CD4-positive, alpha-beta memory T cell (primary cell): ENCODE measurements around the gene RABGAP1L. TPM values are rescaled to one million over a fixed set of nuclear protein-coding genes. Genes with fewer than 3 reads are reported as not detected.
A peak's percentile ranks its signal among the peaks of the same experiment; 100 is the strongest.
"Not testable (repeated sequence)": the region's sequence is repeated elsewhere in the genome, so short reads cannot be mapped to it uniquely, and the experiment has no call there.

ENCODE experiments used
- CTCF ChIA-PET: fragments of 350-600 bp; sonication (Branson Sonifier 250); formaldehyde crosslinking; loops from one replicate; lab custom pipeline; 2021; ENCODE audit warnings: inconsistent platforms; ENCODE audit not compliant: partially characterized antibody; lab: Charles Lee
- POLR2A ChIA-PET: fragments of 350-600 bp; sonication (Branson Sonifier 250); formaldehyde crosslinking; loops from one replicate; lab custom pipeline; 2021; ENCODE audit not compliant: partially characterized antibody; lab: Charles Lee
- DNase-seq, 5 donors: peaks; one replicate each; pipeline versions ENCODE4 v3.0.0 to v3.0.0-alpha.2; 2020 to 2022; ENCODE audit warnings: mixed read lengths in 1 of 5
- H3K27ac ChIP-seq: one replicate; pipeline ENCODE4 v1.7.0; 2013; ENCODE audit warnings: low read depth, low read length
- H3K27me3 ChIP-seq: 2 replicates; pipeline ENCODE4 v1.7.0; 2013; ENCODE audit warnings: mild to moderate bottlenecking, low read length, moderate library complexity; ENCODE audit not compliant: insufficient read depth
- H3K36me3 ChIP-seq: 2 replicates; pipeline ENCODE4 v1.7.0; 2013; ENCODE audit warnings: mild to moderate bottlenecking, low read length, moderate library complexity; ENCODE audit not compliant: insufficient read depth
- H3K4me1 ChIP-seq: 2 replicates; pipeline ENCODE4 v1.7.0; 2013; ENCODE audit warnings: mild to moderate bottlenecking, low read length, moderate library complexity; ENCODE audit not compliant: insufficient read depth
- H3K4me3 ChIP-seq, 2 donors: one replicate each; pipeline ENCODE4 v1.7.0; 2013; ENCODE audit warnings: low read length in 2 of 2, mild to moderate bottlenecking in 1 of 2
- H3K9me3 ChIP-seq, 2 donors: one replicate each; pipeline ENCODE4 v1.7.0; 2013; ENCODE audit warnings: low read length in 2 of 2, control low read depth in 1 of 2; ENCODE audit not compliant: control insufficient read depth in 1 of 2
- H3K27ac Mint-ChIP-seq, 7 donors: one replicate each; pipeline ENCODE4 v1.8.0; 2020 to 2021; ENCODE audit warnings: mixed read lengths in 7 of 7, mild to moderate bottlenecking in 6 of 7, inconsistent platforms in 3 of 7, moderate library complexity in 3 of 7
- H3K27me3 Mint-ChIP-seq, 2 donors: one replicate each; pipeline ENCODE4 v1.8.0; 2020 to 2021; ENCODE audit warnings: mixed read lengths in 2 of 2
- H3K36me3 Mint-ChIP-seq, 2 donors: one replicate each; pipeline ENCODE4 v1.8.0; 2020 to 2021; ENCODE audit warnings: mixed read lengths in 2 of 2, inconsistent platforms in 1 of 2, mild to moderate bottlenecking in 1 of 2
- H3K4me1 Mint-ChIP-seq, 4 donors: one replicate each; pipeline ENCODE4 v1.8.0; 2020 to 2021; ENCODE audit warnings: mixed read lengths in 4 of 4, mild to moderate bottlenecking in 1 of 4
- H3K4me3 Mint-ChIP-seq, 8 donors: one replicate each; pipeline ENCODE4 v1.8.0; 2020 to 2021; ENCODE audit warnings: mixed read lengths in 8 of 8, mild to moderate bottlenecking in 7 of 8, moderate library complexity in 6 of 8, inconsistent platforms in 3 of 8
- H3K9me3 Mint-ChIP-seq, 8 donors: one replicate each; pipeline ENCODE4 v1.8.0; 2020 to 2021; ENCODE audit warnings: mixed read lengths in 8 of 8, mild to moderate bottlenecking in 5 of 8, inconsistent platforms in 3 of 8, moderate library complexity in 1 of 8
- intact Hi-C: fragments of 100-400 bp; cut with micrococcal nuclease; formaldehyde crosslinking; loops from one replicate; pipeline ENCODE4 v1.15.1; 2023
- polyA plus RNA-seq, 2 donors: library from polyadenylated mRNA; unstranded; fragments of 300-500 nt; fragmentation: Illumina TruSeq; gene quantifications; one replicate each; pipeline ENCODE4 v1.2.3, GENCODE V29; 2021
- total RNA-seq, 2 experiments: library from RNA; stranded (reverse); gene quantifications; one replicate each; pipeline ENCODE4 v1.2.3, GENCODE V29; 2021

Gene RABGAP1L
- total and polyA plus RNA-seq, 4 experiments from 2014 or later = 75.7 to 114 (median 96.8) TPM

DNA sequence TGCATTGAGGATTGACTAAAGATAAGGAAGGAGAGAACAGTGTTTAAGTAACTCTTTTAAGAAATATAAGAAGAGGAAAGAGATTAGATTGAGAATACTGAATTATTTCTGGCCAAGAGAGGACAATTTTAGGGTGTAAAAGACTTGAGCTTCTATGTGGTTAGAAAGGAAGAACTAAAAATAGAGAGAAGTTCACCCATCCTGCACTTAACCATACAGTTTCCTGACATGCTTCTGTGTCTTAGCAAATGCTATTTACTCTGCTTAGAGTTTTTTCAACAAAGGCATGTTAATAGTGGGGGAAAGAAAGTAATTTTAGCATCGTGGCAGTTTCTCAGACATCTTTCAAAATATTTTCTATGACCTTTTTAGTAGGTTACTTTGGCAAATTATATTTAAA lies 165.6 kb downstream of the RABGAP1L start:
- intact Hi-C loops = no loop called here
- CTCF ChIA-PET = no interaction called here

GRCh38 chr1:174326278-174326677 lies 167.0 kb downstream of the RABGAP1L start:
- ChIA-PET POLR2A (no interaction called here), CTCF (no interaction called here)
- H3K4me1 ChIP-seq = no peaks in the 10 kb centered on the region
- no peaks in the 10 kb centered on the region for H3K27me3 Mint-ChIP-seq
- peaks cover 0 to 9% of the 10 kb centered on the region in 2 donors for H3K9me3 ChIP-seq
- no peak overlapping the region for H3K4me3 ChIP-seq
- H3K4me1 Mint-ChIP-seq = peaks cover 0 to 7% (median 3%) of the 10 kb centered on the region in 4 donors
- no peak overlapping the region for H3K27ac ChIP-seq
- no peaks in the 10 kb centered on the region for H3K36me3 ChIP-seq
- DNase-seq = no peak
- H3K36me3 Mint-ChIP-seq = peaks cover 40 to 50% of the 10 kb centered on the region in 2 donors
- intact Hi-C loops = no loop called here
- no peaks in the 10 kb centered on the region for H3K27me3 ChIP-seq
- no peak overlapping the region for H3K4me3 Mint-ChIP-seq
- no peak overlapping the region for H3K27ac Mint-ChIP-seq
- peaks cover 2 to 48% (median 37%) of the 10 kb centered on the region in 8 donors for H3K9me3 Mint-ChIP-seq

More for the DNA sequence above, 165.6 kb downstream of the RABGAP1L start:
- Histone ChIP-seq H3K4me3 (no peak overlapping the region), H3K36me3 (peaks cover 5% of the 10 kb centered on the region), H3K27ac (no peak overlapping the region), H3K9me3 (peaks cover 0 to 16% of the 10 kb centered on the region in 2 donors), H3K27me3 (no peaks in the 10 kb centered on the region), H3K4me1 (no peaks in the 10 kb centered on the region)
- Mint-ChIP-seq H3K36me3 (peaks cover 52 to 60% of the 10 kb centered on the region in 2 donors), H3K9me3 (peaks cover 2 to 61% (median 50%) of the 10 kb centered on the region in 8 donors), H3K4me3 (no peak overlapping the region), H3K4me1 (peaks cover 0 to 7% (median 3%) of the 10 kb centered on the region in 4 donors), H3K27me3 (no peaks in the 10 kb centered on the region), H3K27ac (no peak overlapping the region)
- no peak for DNase-seq
- POLR2A ChIA-PET = no interaction called here

- Histone ChIP-seq H3K27ac (no peak overlapping the region), H3K27me3 (no peaks in the 10 kb centered on the region), H3K36me3 (no peaks in the 10 kb centered on the region), H3K9me3 (no peaks in the 10 kb centered on the region), H3K4me3 (no peak overlapping the region), H3K4me1 (no peaks in the 10 kb centered on the region)
- Mint-ChIP-seq H3K4me1 (peaks cover 4 to 18% (median 13%) of the 10 kb centered on the region in 4 donors), H3K36me3 (peaks cover 3 to 4% of the 10 kb centered on the region in 2 donors), H3K27me3 (no peaks in the 10 kb centered on the region), H3K4me3 (no peak overlapping the region), H3K9me3 (peaks cover 0 to 1% (median 0%) of the 10 kb centered on the region in 8 donors), H3K27ac (peak overlapping the region in 1 of 7 donors; percentile 7)
- no peak for DNase-seq
- ChIA-PET CTCF (no interaction called here), POLR2A (no interaction called here)
- intact Hi-C loops = no loop called here
Observed at GRCh38 chr1:174333437-174333836, 174.1 kb downstream of the RABGAP1L start.

DNA sequence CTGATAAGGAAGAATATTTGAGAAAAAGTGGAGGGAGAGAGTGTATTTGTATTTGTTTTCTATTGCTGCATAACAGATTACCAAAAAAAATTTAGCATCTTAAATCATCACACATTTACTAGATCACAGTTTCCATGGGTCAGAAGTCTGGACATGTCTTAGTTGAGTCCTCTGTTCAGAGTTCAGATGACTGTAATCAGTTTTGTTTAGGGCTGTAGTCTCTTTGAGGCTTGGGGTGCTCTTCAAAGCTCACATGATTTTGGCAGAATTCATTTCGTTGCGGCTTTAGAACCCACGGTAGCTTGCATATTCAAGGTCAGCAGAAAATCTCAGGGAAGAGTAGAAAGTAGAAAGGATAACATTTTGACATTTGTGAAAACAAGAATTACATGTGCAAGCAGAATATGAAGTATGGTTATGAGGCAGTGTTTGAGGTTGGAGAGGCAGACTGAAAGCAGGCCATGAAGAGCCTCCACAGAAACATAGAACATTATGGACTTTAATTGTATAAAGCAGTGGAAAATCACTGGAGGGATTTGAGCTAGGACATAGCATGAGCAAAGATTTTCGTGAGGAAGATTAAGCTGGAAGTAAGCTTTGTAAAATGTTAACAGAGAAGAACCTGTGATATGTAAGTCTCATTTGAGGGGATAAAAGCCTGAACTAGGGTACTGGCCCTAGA lies 177.8 kb downstream of the RABGAP1L start:
- Histone ChIP-seq H3K27ac (no peak overlapping the region), H3K4me1 (no peaks in the 10 kb centered on the region), H3K4me3 (no peak overlapping the region), H3K9me3 (no peaks in the 10 kb centered on the region), H3K36me3 (no peaks in the 10 kb centered on the region), H3K27me3 (no peaks in the 10 kb centered on the region)
- intact Hi-C loops = no loop called here
- H3K4me1 Mint-ChIP-seq = peaks cover 0 to 18% (median 15%) of the 10 kb centered on the region in 4 donors
- no peaks in the 10 kb centered on the region for H3K27me3 Mint-ChIP-seq
- ChIA-PET POLR2A (no interaction called here), CTCF (no interaction called here)
- no peak for DNase-seq
- peak overlapping the region in 4 of 7 donors; percentile 0 to 29 (median 12) for H3K27ac Mint-ChIP-seq
- H3K36me3 Mint-ChIP-seq = peaks cover 4 to 10% of the 10 kb centered on the region in 2 donors
- peaks cover 0 to 6% (median 3%) of the 10 kb centered on the region in 8 donors for H3K9me3 Mint-ChIP-seq
- H3K4me3 Mint-ChIP-seq = no peak overlapping the region

DNA sequence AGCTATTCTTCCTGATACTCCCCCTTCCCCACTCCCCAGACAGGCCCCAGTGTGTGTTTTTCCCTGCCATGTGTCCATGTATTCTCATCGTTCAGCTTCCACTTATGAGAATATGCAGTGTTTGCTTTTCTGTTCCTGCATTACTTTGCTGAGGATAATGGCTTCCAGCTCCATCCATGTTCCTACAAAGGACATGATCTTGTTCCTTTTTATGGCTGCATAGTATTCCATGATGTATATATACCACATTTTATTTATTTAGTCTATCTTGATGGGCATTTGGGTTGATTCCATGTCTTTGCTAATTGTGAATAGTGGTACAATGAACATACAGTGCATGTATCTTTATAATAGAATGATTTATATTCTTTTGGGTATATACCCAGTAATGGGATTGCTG lies 181.1 kb downstream of the RABGAP1L start:
- intact Hi-C loops, H3K36me3 Mint-ChIP-seq, DNase-seq, H3K4me1 ChIP-seq, H3K9me3 Mint-ChIP-seq, H3K27ac ChIP-seq, H3K27me3 Mint-ChIP-seq, H3K27me3 ChIP-seq, H3K4me3 ChIP-seq, H3K36me3 ChIP-seq, POLR2A ChIA-PET, H3K4me3 Mint-ChIP-seq, H3K9me3 ChIP-seq, CTCF ChIA-PET, H3K27ac Mint-ChIP-seq: not testable (repeated sequence)
- peaks cover 10 to 23% (median 16%) of the 10 kb centered on the region in 4 donors for H3K4me1 Mint-ChIP-seq

DNA sequence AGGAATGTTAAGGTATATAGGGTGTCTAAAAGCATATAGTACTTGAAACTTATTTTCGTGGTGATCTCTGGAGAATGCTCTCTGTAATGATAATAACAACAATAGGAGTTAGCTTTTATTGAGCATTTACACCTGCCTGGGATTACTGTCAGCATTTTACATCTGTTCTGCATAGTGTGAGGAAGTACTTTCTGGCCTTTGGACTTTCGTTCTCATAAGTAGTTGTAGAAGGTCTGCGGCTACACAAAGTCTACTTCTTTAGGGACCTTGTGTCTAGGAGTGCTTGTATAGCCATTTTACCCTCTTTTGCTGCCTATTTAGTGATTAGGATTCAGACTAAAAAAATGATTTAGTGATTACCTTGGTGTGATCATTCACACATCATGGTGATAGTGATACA lies 184.8 kb downstream of the RABGAP1L start:
- Histone ChIP-seq H3K27me3 (no peaks in the 10 kb centered on the region), H3K9me3 (no peaks in the 10 kb centered on the region), H3K27ac (no peak overlapping the region), H3K4me3 (no peak overlapping the region), H3K4me1 (no peaks in the 10 kb centered on the region), H3K36me3 (no peaks in the 10 kb centered on the region)
- no peak overlapping the region for H3K27ac Mint-ChIP-seq
- CTCF ChIA-PET = no interaction called here
- DNase-seq = no peak
- H3K4me3 Mint-ChIP-seq = no peak overlapping the region
- no peaks in the 10 kb centered on the region for H3K27me3 Mint-ChIP-seq
- POLR2A ChIA-PET = interaction anchor here (0.7 kb wide), 1 partner anchor 354 kb away, joined by 3 read pairs; no protein-coding TSS in a partner anchor
- peaks cover 8 to 26% of the 10 kb centered on the region in 2 donors for H3K36me3 Mint-ChIP-seq
- intact Hi-C loops = no loop called here
- peaks cover 11 to 27% (median 20%) of the 10 kb centered on the region in 4 donors for H3K4me1 Mint-ChIP-seq
- peaks cover 0 to 14% (median 4%) of the 10 kb centered on the region in 8 donors for H3K9me3 Mint-ChIP-seq

- ChIA-PET CTCF (no interaction called here), POLR2A (no interaction called here)
Observed at GRCh38 chr1:174352117-174352516, 192.8 kb downstream of the RABGAP1L start.

More at GRCh38 chr1:174352117-174352516, 192.8 kb downstream of the RABGAP1L start:
- Mint-ChIP-seq H3K27ac (no peak overlapping the region), H3K36me3 (peaks cover 16 to 35% of the 10 kb centered on the region in 2 donors), H3K27me3 (no peaks in the 10 kb centered on the region), H3K4me3 (no peak overlapping the region), H3K9me3 (peaks cover 0 to 8% (median 3%) of the 10 kb centered on the region in 8 donors), H3K4me1 (peaks cover 0 to 17% (median 6%) of the 10 kb centered on the region in 4 donors)
- Histone ChIP-seq H3K4me1 (no peaks in the 10 kb centered on the region), H3K27me3 (no peaks in the 10 kb centered on the region), H3K4me3 (no peak overlapping the region), H3K9me3 (no peaks in the 10 kb centered on the region), H3K36me3 (no peaks in the 10 kb centered on the region), H3K27ac (no peak overlapping the region)
- no peak for DNase-seq
- intact Hi-C loops = no loop called here
